ENCODE measurements around the gene SLC35G6. TPM values are rescaled to one million over a fixed set of nuclear protein-coding genes. Genes with fewer than 3 reads are reported as not detected.

The SLC35G6 gene
- total and polyA plus RNA-seq, 2 of the 13 experiments (the other 11 are each of a cell fraction or from before 2014, with no cell fraction given): 0.07 TPM; not detected in 1

DNA sequence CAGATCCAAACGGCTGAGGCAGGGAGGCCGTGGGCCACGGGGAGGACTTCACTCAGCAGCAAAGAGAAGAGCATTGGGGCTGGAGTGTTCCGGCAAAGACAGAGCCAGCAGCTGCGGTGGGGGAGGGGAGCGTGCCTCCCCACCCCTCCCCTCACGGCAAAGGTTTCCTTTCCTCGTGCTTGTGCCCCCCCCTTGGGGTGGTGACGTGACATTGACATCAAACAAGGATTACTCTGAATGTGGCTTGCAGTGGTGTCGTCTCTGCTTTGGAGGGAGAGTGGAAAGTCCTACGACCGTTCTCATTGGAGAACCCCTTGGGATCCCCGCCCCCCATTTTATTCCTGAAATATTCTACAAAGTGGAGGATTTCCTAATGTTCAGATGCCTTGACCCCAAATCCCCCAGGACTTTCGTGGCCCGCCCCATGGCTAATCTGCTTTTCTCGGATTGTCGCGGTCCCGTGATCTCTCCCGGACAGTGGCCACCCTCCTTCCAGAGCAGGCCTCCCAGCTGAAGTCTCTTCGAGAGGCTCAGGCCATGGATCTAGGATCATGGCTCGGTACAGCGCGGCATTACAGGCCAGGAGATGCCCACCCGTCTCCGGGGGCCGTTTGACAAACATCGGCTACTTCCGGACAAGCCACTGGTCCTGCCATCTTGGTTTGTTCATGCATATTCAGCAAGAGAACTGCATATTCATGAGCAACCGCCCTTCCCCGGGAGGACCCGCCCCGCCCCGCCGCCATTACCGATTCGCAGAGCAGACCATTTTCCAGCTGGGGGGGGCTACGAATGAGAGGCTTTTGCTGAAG is 2.2 kb downstream of the SLC35G6 start (continued):
- TF ChIP-seq ZMYM3 (CRISPR knock-in tag; IDR thresholded peaks at IDR 0.05) (peak; percentile 49; the same call in 1 of the 2 replicates), BHLHE40 (IDR thresholded peaks at IDR 0.05; ENCODE audit: low read length) (0 out of 2 replicates have a peak, but pooled peaks have one; percentile 37), ETV5 (CRISPR knock-in tag; IDR thresholded peaks at IDR 0.05; ENCODE audit: borderline replicate concordance) (peak; percentile 87), KLF11 (CRISPR knock-in tag; IDR thresholded peaks at IDR 0.05) (no peak), ZSCAN9 (CRISPR knock-in tag; IDR thresholded peaks at IDR 0.05; ENCODE audit: borderline replicate concordance) (peak; percentile 54; the same call in 1 of the 2 replicates), ZNF264 (CRISPR knock-in tag; IDR thresholded peaks at IDR 0.05) (no peak; the same call in 1 of the 2 replicates), PITX1 (CRISPR knock-in tag; IDR thresholded peaks at IDR 0.05) (peak; percentile 63), CBX5 (CRISPR knock-in tag; IDR thresholded peaks at IDR 0.05; ENCODE audit: borderline replicate concordance) (peak; percentile 16; the same call in 1 of the 2 replicates), MAZ (IDR thresholded peaks at IDR 0.05; ENCODE audit: borderline replicate concordance, low read depth, low read length) (peak; percentile 56; the same call in 1 of the 2 replicates), MAZ (CRISPR knock-in tag; IDR thresholded peaks at IDR 0.05; ENCODE audit: low read depth) (0 out of 2 replicates have a peak, but pooled peaks have one; percentile 36), LCORL (IDR thresholded peaks at IDR 0.05) (no peak), LCORL (CRISPR knock-in tag; IDR thresholded peaks at IDR 0.05) (0 out of 2 replicates have a peak, but pooled peaks have one; percentile 70)
- TF ChIP-seq, protein P1, sequence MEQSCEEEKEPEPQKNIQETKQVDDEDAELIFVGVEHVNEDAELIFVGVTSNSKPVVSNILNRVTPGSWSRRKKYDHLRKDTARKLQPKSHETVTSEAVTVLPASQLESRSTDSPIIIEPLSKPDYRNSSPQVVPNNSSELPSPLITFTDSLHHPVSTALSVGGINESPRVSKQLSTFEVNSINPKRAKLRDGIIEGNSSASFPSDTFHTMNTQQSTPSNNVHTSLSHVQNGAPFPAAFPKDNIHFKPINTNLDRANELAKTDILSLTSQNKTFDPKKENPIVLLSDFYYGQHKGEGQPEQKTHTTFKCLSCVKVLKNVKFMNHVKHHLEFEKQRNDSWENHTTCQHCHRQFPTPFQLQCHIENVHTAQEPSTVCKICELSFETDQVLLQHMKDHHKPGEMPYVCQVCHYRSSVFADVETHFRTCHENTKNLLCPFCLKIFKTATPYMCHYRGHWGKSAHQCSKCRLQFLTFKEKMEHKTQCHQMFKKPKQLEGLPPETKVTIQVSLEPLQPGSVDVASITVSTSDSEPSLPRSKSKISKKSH (CRISPR knock-in tag; IDR thresholded peaks at IDR 0.05; ENCODE audit: borderline replicate concordance): peak; percentile 41; the same call in 1 of the 2 replicates
- TF ChIP-seq, protein P2, sequence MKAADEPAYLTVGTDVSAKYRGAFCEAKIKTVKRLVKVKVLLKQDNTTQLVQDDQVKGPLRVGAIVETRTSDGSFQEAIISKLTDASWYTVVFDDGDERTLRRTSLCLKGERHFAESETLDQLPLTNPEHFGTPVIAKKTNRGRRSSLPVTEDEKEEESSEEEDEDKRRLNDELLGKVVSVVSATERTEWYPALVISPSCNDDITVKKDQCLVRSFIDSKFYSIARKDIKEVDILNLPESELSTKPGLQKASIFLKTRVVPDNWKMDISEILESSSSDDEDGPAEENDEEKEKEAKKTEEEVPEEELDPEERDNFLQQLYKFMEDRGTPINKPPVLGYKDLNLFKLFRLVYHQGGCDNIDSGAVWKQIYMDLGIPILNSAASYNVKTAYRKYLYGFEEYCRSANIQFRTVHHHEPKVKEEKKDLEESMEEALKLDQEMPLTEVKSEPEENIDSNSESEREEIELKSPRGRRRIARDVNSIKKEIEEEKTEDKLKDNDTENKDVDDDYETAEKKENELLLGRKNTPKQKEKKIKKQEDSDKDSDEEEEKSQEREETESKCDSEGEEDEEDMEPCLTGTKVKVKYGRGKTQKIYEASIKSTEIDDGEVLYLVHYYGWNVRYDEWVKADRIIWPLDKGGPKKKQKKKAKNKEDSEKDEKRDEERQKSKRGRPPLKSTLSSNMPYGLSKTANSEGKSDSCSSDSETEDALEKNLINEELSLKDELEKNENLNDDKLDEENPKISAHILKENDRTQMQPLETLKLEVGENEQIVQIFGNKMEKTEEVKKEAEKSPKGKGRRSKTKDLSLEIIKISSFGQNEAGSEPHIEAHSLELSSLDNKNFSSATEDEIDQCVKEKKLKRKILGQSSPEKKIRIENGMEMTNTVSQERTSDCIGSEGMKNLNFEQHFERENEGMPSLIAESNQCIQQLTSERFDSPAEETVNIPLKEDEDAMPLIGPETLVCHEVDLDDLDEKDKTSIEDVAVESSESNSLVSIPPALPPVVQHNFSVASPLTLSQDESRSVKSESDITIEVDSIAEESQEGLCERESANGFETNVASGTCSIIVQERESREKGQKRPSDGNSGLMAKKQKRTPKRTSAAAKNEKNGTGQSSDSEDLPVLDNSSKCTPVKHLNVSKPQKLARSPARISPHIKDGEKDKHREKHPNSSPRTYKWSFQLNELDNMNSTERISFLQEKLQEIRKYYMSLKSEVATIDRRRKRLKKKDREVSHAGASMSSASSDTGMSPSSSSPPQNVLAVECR (CRISPR knock-in tag; IDR thresholded peaks at IDR 0.05; ENCODE audit: borderline replicate concordance): peak; percentile 48; the same call in 1 of the 2 replicates
- TF ChIP-seq, protein P3, sequence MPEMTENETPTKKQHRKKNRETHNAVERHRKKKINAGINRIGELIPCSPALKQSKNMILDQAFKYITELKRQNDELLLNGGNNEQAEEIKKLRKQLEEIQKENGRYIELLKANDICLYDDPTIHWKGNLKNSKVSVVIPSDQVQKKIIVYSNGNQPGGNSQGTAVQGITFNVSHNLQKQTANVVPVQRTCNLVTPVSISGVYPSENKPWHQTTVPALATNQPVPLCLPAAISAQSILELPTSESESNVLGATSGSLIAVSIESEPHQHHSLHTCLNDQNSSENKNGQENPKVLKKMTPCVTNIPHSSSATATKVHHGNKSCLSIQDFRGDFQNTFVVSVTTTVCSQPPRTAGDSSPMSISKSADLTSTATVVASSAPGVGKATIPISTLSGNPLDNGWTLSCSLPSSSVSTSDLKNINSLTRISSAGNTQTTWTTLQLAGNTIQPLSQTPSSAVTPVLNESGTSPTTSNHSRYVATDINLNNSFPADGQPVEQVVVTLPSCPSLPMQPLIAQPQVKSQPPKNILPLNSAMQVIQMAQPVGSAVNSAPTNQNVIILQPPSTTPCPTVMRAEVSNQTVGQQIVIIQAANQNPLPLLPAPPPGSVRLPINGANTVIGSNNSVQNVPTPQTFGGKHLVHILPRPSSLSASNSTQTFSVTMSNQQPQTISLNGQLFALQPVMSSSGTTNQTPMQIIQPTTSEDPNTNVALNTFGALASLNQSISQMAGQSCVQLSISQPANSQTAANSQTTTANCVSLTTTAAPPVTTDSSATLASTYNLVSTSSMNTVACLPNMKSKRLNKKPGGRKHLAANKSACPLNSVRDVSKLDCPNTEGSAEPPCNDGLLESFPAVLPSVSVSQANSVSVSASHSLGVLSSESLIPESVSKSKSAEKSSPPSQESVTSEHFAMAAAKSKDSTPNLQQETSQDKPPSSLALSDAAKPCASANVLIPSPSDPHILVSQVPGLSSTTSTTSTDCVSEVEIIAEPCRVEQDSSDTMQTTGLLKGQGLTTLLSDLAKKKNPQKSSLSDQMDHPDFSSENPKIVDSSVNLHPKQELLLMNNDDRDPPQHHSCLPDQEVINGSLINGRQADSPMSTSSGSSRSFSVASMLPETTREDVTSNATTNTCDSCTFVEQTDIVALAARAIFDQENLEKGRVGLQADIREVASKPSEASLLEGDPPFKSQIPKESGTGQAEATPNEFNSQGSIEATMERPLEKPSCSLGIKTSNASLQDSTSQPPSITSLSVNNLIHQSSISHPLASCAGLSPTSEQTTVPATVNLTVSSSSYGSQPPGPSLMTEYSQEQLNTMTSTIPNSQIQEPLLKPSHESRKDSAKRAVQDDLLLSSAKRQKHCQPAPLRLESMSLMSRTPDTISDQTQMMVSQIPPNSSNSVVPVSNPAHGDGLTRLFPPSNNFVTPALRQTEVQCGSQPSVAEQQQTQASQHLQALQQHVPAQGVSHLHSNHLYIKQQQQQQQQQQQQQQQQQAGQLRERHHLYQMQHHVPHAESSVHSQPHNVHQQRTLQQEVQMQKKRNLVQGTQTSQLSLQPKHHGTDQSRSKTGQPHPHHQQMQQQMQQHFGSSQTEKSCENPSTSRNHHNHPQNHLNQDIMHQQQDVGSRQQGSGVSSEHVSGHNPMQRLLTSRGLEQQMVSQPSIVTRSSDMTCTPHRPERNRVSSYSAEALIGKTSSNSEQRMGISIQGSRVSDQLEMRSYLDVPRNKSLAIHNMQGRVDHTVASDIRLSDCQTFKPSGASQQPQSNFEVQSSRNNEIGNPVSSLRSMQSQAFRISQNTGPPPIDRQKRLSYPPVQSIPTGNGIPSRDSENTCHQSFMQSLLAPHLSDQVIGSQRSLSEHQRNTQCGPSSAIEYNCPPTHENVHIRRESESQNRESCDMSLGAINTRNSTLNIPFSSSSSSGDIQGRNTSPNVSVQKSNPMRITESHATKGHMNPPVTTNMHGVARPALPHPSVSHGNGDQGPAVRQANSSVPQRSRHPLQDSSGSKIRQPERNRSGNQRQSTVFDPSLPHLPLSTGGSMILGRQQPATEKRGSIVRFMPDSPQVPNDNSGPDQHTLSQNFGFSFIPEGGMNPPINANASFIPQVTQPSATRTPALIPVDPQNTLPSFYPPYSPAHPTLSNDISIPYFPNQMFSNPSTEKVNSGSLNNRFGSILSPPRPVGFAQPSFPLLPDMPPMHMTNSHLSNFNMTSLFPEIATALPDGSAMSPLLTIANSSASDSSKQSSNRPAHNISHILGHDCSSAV (CRISPR knock-in tag; IDR thresholded peaks at IDR 0.05; ENCODE audit: borderline replicate concordance): no peak

All from HepG2 (cell line).